Left ventricle myocardium inferior (tissue), 1 donor: ENCODE data around the gene HAO1. TPM values are rescaled to one million over a fixed set of nuclear protein-coding genes. Genes with fewer than 3 reads are reported as not detected.

Source experiments
- DNase-seq: peaks from one replicate; pipeline ENCODE4 v3.0.0-alpha.2; 2020
- H3K27ac ChIP-seq: fragments of 200-600 bp; replicated peaks from 2 replicates; pipeline ENCODE4 v1.8.0; 2021
- H3K27me3 ChIP-seq: fragments of 200-600 bp; 2 replicates; pipeline ENCODE4 v1.8.0; 2021; ENCODE audit warnings: low read depth
- H3K36me3 ChIP-seq: fragments of 200-600 bp; 2 replicates; pipeline ENCODE4 v1.8.0; 2021
- H3K4me1 ChIP-seq: fragments of 200-600 bp; 2 replicates; pipeline ENCODE4 v1.8.0; 2021
- H3K4me3 ChIP-seq: fragments of 200-600 bp; 2 replicates; pipeline ENCODE4 v1.8.0; 2021; ENCODE audit warnings: mild to moderate bottlenecking, moderate library complexity
- H3K9me3 ChIP-seq: fragments of 200-600 bp; replicated peaks from 2 replicates; pipeline ENCODE4 v1.8.0; 2021
- intact Hi-C: fragments of 100-400 bp; cut with micrococcal nuclease; formaldehyde crosslinking; loops from one replicate; pipeline ENCODE4 v1.11.0; 2022
- total RNA-seq: library from RNA; stranded (reverse); fragmentation: NEBNext Ultra II Directional; extraction: Animal tissue kit (Norgen Biotek cat#: 25700); gene quantifications from one replicate; pipeline ENCODE4 v1.2.1, GENCODE V29; 2021
- TF ChIP-seq, protein P1 (sequence below): fragments of 200-600 bp; IDR thresholded peaks from 2 replicates; pipeline ENCODE4 v1.8.0; 2021; ENCODE audit warnings: antibody characterized with exemption, mild to moderate bottlenecking, borderline replicate concordance
- donor health status: DM: no; HTN: yes; CAD: no; lungs with severe emphysema.

The HAO1 gene
- total RNA-seq, 1 donor from 2014 or later, result not detected

DNA sequence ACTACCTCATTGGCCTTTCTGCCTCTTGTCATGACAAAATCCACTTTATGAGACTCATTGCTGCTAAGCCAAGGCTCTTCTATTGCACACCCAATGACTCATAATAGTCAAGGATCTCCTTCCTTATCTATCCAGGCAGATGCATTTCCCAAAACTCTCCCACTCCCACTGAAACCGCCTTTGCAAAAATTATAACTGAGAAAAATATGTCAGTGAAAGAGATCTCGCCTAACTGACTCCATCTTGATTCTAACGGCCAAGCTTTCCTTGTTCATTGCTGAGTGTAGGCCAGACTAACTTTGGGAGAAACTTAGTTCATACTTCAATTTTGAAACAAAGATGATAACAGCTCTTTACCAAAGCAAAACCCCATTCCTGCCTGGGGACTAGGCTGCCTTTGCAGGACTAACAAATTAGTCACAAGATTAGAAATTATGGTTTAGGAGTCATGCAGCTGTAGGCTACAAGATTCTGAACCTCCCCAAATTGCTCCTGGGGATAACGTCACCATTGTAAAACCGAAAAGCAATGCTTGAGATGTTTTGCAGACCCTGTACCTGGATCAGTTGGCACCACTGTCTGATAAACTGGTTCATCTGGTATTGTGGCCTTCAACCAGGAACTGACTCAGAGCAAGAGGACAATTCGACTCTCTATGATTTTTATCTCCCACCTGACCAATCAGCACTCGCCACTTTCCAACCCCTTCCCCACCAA is 47.1 kb downstream of the HAO1 start:
- intact Hi-C loops, result no loop called here

DNA sequence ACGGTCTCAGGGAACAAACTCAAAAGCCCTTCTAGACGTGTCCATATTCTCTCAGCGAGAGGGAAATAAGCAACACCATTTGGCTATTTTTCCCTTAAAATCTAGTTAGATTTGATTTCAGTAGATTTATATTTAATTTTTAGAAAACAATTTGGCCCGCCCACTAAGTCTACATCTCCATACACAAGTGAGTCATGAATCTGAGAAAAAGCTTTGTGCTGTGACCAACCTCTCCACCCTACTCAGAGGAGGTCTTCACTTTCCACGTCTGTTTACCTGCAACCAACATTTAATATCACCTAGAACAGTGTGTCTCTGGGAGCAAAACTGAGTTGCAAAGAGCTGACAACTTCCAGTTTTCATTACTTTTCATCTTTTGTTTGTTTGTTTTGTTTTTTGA is 48.6 kb downstream of the HAO1 start:
- TF ChIP-seq, protein P1, sequence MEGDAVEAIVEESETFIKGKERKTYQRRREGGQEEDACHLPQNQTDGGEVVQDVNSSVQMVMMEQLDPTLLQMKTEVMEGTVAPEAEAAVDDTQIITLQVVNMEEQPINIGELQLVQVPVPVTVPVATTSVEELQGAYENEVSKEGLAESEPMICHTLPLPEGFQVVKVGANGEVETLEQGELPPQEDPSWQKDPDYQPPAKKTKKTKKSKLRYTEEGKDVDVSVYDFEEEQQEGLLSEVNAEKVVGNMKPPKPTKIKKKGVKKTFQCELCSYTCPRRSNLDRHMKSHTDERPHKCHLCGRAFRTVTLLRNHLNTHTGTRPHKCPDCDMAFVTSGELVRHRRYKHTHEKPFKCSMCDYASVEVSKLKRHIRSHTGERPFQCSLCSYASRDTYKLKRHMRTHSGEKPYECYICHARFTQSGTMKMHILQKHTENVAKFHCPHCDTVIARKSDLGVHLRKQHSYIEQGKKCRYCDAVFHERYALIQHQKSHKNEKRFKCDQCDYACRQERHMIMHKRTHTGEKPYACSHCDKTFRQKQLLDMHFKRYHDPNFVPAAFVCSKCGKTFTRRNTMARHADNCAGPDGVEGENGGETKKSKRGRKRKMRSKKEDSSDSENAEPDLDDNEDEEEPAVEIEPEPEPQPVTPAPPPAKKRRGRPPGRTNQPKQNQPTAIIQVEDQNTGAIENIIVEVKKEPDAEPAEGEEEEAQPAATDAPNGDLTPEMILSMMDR, result no peak
- no peaks in the 10 kb centered on the region for H3K4me1 ChIP-seq
- DNase-seq, result no peak

More for the DNA sequence above, 47.1 kb downstream of the HAO1 start:
- DNase-seq, result no peak
- H3K27me3 ChIP-seq, result no peaks in the 10 kb centered on the region
- H3K27ac ChIP-seq, result no peak overlapping the region
- H3K9me3 ChIP-seq, result peaks cover 11% of the 10 kb centered on the region
- TF ChIP-seq, protein P1, result no peak
- no peak overlapping the region for H3K4me3 ChIP-seq
- H3K36me3 ChIP-seq, result no peaks in the 10 kb centered on the region
- H3K4me1 ChIP-seq, result no peaks in the 10 kb centered on the region

DNA sequence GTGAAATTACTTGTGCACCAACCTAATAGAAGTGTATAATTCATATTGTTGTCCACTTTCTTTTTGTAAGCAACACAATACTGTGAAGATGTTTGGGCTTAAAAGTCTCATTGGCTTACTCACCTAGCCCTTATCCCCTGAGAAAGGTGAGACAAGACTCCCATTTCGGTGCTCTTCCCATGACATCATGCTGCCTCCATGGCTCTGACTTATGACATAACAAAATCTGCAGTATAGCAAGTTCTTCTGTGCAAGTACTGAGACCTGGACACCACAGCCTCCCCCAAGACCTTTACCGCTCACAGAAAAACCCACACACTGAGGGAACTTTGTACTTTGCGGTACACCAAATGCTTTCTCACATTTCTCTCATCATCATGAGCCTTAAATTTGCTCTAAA is 50.5 kb downstream of the HAO1 start:
- no peaks in the 10 kb centered on the region for H3K36me3 ChIP-seq
- no peak for DNase-seq
- intact Hi-C loops, result no loop called here
- peaks cover 11% of the 10 kb centered on the region for H3K9me3 ChIP-seq
- no peaks in the 10 kb centered on the region for H3K27me3 ChIP-seq
- no peak overlapping the region for H3K27ac ChIP-seq
- H3K4me3 ChIP-seq, result no peak overlapping the region
- TF ChIP-seq, protein P1, result no peak
- no peaks in the 10 kb centered on the region for H3K4me1 ChIP-seq

More for the DNA sequence above, 48.6 kb downstream of the HAO1 start:
- intact Hi-C loops, result no loop called here
- H3K27ac ChIP-seq, result no peak overlapping the region
- H3K36me3 ChIP-seq, result no peaks in the 10 kb centered on the region
- no peak overlapping the region for H3K4me3 ChIP-seq
- H3K9me3 ChIP-seq, result peaks cover 11% of the 10 kb centered on the region
- H3K27me3 ChIP-seq, result no peaks in the 10 kb centered on the region

DNA sequence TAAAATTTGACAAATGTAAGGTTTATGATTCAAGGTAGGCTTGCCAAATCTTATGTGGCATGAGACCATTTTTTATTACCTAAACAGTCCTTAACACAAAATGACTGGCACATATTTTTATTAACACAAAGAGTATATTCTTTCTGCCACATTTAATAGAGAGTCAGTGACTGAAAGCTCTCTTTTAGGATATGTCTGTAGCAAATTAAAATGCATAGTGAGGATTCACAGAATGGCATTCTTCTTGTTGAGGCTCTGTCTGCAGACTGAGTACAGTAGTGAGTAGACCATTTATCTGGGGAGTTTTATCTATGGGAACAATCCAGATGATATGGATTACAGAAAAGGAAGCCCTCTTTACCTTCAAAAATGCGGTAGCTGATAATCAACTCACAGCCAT is 56.5 kb downstream of the HAO1 start:
- intact Hi-C loops, result no loop called here
- Histone ChIP-seq H3K27me3 (no peaks in the 10 kb centered on the region), H3K4me3 (no peak overlapping the region), H3K9me3 (peaks cover 4% of the 10 kb centered on the region), H3K4me1 (no peaks in the 10 kb centered on the region), H3K27ac (no peak overlapping the region), H3K36me3 (no peaks in the 10 kb centered on the region)
- TF ChIP-seq, protein P1, result no peak
- no peak for DNase-seq

DNA sequence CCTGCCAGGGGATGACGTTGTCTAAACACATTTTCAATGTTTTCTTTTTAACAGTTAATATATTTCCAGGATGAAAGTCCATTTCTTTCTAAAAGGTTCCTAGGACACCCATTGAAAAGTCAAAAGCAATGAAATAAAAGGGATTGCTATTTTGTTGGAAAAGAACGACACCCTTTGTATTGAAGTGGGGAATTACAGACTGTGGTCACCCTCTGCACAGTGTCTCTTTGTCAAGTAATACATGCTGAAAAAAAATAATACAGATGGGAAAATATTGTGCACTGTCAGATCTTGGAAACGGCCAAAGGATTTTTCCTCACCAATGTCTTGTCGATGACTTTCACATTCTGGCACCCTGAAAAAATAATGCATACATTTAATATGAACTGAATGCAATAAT is 56.9 kb downstream of the HAO1 start:
- H3K4me3 ChIP-seq, result no peak overlapping the region
- TF ChIP-seq, protein P1, result no peak
- intact Hi-C loops, result no loop called here
- H3K36me3 ChIP-seq, result no peaks in the 10 kb centered on the region
- no peak overlapping the region for H3K27ac ChIP-seq
- H3K27me3 ChIP-seq, result no peaks in the 10 kb centered on the region
- no peaks in the 10 kb centered on the region for H3K9me3 ChIP-seq
- no peak for DNase-seq
- no peaks in the 10 kb centered on the region for H3K4me1 ChIP-seq
